Gastrocnemius medialis (tissue), 4 donors: ENCODE data around the gene TEX55.

Source experiments
- POLR2A ChIP-seq, 2 donors: fragments of 450-650 bp; IDR thresholded peaks; one replicate each; pipeline ENCODE4 v1.6.1; 2017; ENCODE audit warnings: antibody characterized with exemption in 2 of 2, mild to moderate bottlenecking in 2 of 2, moderate library complexity in 2 of 2
- TF ChIP-seq, protein P1 (sequence below), 5 experiments: fragments of 450-650 bp in 3 of 5; fragments of 200-600 bp in 2 of 5; sonication (generic) in 2 of 5; IDR thresholded peaks in 4 of 5; conservative IDR thresholded peaks in 1 of 5; 1 replicate in 4 of 5; 2 replicates in 1 of 5; pipeline ENCODE4 v1.5.1; 2016 to 2019; ENCODE audit warnings: antibody characterized with exemption in 5 of 5, mild to moderate bottlenecking in 3 of 5, moderate library complexity in 3 of 5

DNA sequence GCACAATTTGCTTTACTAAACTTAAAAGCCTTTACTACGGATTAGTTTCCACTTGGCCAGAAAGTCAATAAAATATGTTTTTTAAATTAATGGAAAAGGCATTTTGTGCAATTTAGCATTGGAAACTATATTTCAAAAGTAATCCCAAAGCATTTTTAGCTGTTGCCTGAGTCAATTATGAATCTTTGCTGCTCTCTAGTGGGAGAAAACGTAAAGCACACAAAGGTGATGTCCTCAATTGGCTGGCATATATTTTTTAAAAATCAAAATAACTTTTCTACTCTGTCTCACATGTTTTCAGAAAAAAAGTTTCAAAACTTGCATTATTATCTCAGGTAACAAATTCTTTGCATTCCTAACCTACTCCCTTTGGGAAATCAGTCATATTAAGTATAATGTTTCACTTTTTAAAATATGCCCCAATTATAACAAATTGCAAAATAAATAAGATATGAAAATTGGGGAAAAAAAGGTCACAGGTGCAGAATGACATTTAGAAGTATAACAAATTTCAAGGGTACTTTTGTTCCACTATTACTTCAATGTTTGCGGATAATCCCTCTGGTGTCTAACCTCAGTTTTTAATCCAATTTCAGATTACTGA, 47.2 kb upstream of the TEX55 start:
- TF ChIP-seq, protein P1, sequence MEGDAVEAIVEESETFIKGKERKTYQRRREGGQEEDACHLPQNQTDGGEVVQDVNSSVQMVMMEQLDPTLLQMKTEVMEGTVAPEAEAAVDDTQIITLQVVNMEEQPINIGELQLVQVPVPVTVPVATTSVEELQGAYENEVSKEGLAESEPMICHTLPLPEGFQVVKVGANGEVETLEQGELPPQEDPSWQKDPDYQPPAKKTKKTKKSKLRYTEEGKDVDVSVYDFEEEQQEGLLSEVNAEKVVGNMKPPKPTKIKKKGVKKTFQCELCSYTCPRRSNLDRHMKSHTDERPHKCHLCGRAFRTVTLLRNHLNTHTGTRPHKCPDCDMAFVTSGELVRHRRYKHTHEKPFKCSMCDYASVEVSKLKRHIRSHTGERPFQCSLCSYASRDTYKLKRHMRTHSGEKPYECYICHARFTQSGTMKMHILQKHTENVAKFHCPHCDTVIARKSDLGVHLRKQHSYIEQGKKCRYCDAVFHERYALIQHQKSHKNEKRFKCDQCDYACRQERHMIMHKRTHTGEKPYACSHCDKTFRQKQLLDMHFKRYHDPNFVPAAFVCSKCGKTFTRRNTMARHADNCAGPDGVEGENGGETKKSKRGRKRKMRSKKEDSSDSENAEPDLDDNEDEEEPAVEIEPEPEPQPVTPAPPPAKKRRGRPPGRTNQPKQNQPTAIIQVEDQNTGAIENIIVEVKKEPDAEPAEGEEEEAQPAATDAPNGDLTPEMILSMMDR (IDR thresholded peaks at IDR 0.05 in 4 of 5, conservative IDR thresholded peaks at IDR 0.05 in 1 of 5): peak; percentile 56 to 77 (median 67)
- TF ChIP-seq POLR2A (IDR thresholded peaks at IDR 0.05): no peak
